Small intestine (tissue), 7 donors: ENCODE measurements around the gene SYTL1. TPM values are rescaled to one million over a fixed set of nuclear protein-coding genes. Genes with fewer than 3 reads are reported as not detected.
A peak's percentile ranks its signal among the peaks of the same experiment; 100 is the strongest.
"Not testable (repeated sequence)": the region's sequence is repeated elsewhere in the genome, so short reads cannot be mapped to it uniquely, and the experiment has no call there.

Source experiments
- DNase-seq, 2 donors: peaks; one replicate each; pipeline versions ENCODE4 v3.0.0 to v3.0.0-alpha.2; 2013
- FAIRE-seq: peaks from 2 replicates; lab custom pipeline; 2012; peaks lifted over from hg19 to GRCh38; lab: Jason Lieb, UNC
- H3K27ac ChIP-seq, 3 donors: one replicate each; pipeline ENCODE4 v1.5.1; 2013; ENCODE audit warnings: low read length in 2 of 3, mild to moderate bottlenecking in 2 of 3, control low read depth in 1 of 3, inconsistent platforms in 1 of 3, low read depth in 1 of 3, moderate library complexity in 1 of 3
- H3K27me3 ChIP-seq, 3 donors: one replicate each; pipeline ENCODE4 v1.6.1; 2013; ENCODE audit warnings: low read length in 3 of 3, inconsistent platforms in 1 of 3; ENCODE audit not compliant: control insufficient read depth in 3 of 3, insufficient read depth in 3 of 3
- H3K36me3 ChIP-seq, 3 donors: one replicate each; pipeline ENCODE4 v1.6.1; 2013; ENCODE audit warnings: low read length in 3 of 3, inconsistent platforms in 1 of 3, low read depth in 1 of 3, mild to moderate bottlenecking in 1 of 3, moderate library complexity in 1 of 3; ENCODE audit not compliant: control insufficient read depth in 3 of 3, insufficient read depth in 2 of 3
- H3K4me1 ChIP-seq, 3 donors: one replicate each; pipeline ENCODE4 v1.6.1; 2013; ENCODE audit warnings: low read length in 2 of 3, inconsistent platforms in 1 of 3, low read depth in 1 of 3, mild to moderate bottlenecking in 1 of 3, moderate library complexity in 1 of 3; ENCODE audit not compliant: control insufficient read depth in 3 of 3, insufficient read depth in 2 of 3
- H3K4me3 ChIP-seq, 3 donors: one replicate each; pipeline ENCODE4 v1.5.1; 2013; ENCODE audit warnings: low read length in 3 of 3, control low read depth in 1 of 3, inconsistent platforms in 1 of 3, low read depth in 1 of 3, mild to moderate bottlenecking in 1 of 3, moderate library complexity in 1 of 3
- H3K9me3 ChIP-seq, 2 donors: one replicate each; pipeline ENCODE4 v1.6.1; 2013; ENCODE audit warnings: low read depth in 1 of 2, low read length in 1 of 2; ENCODE audit not compliant: control insufficient read depth in 2 of 2, insufficient read depth in 1 of 2
- WGBS, 3 donors: extraction: QIAGEN DNeasy Blood & Tissue Kit; methylation state at CpG; one replicate each; pipeline ENCODE4 v1.1.7; 2013; 5-methylcytosine and 5-hydroxymethylcytosine counted together
- polyA plus RNA-seq, 4 donors: library from polyadenylated mRNA; stranded (reverse) in 3 of 4; unstranded in 1 of 4; fragments of 200-250 nt in 3 of 4; fragments of 120-200 nt in 1 of 4; gene quantifications; one replicate each; pipeline versions ENCODE4 v1.2.1 to v1.2.3, GENCODE V29; 2013
- donor health status: healthy with polysubstance abuse.
- donor health status: control.
- donor health status: control.
- donor health status: Bipolar disorder and iron deficiency.
- donor health status: healthy.

The SYTL1 gene
- polyA plus RNA-seq, 4 donors = 2.5 to 24.1 (median 7.3) TPM

- not testable (repeated sequence) for DNase-seq, H3K4me3 ChIP-seq, H3K27ac ChIP-seq, FAIRE-seq, H3K9me3 ChIP-seq, H3K4me1 ChIP-seq, H3K36me3 ChIP-seq
- peaks cover 0 to 16% (median 2%) of the 10 kb centered on the region in 3 donors for H3K27me3 ChIP-seq
- 83 to 94% (median 85%) methylated on average over 3 of the region's 3 CpGs for WGBS, 3 donors
Observed at GRCh38 chr1:27384797-27385196, 43.0 kb downstream of the SYTL1 start.

DNA sequence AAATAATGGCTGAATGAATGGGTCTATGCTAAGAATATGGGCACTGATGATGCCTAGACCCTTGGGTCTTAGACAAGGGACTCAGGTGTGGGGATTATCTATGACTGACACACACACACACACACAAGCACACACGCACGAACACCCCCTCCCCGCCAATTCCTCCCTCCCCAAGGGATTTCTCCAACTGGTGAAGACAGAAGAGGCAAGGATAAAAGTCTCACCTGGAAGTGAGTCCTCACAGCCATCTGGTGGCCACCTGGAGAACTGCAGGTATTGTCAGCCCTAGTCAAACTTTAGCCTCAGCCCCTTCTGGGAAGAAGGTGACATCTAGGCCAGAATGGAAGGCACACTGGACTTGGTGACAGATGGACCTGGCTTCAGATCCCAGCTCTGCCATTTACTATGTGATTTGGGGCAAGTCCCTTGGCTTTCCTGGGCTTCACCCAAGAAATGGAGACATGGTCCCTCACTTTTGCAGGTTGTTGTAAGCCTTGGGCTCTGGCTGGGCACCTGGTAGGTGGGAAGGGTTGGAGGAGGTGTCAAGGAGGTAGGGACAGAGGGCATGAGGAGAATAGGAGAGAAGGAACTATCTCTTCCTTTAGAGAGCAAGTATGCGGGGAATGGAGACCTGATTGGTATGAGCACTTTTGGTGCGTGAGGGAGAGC, 46.6 kb downstream of the SYTL1 start:
- FAIRE-seq (no peak), DNase-seq (peak; percentile 73 to 77)
- Histone ChIP-seq H3K36me3 (no peaks in the 10 kb centered on the region), H3K4me3 (no peak overlapping the region), H3K27me3 (peaks cover 0 to 27% (median 0%) of the 10 kb centered on the region in 3 donors), H3K4me1 (peaks cover 0 to 11% (median 3%) of the 10 kb centered on the region in 3 donors), H3K27ac (peak overlapping the region in 1 of 3 donors; percentile 2), H3K9me3 (no peaks in the 10 kb centered on the region)
- WGBS, 3 donors = 39 to 47% (median 40%) methylated on average over 5 of the region's 5 CpGs

DNA sequence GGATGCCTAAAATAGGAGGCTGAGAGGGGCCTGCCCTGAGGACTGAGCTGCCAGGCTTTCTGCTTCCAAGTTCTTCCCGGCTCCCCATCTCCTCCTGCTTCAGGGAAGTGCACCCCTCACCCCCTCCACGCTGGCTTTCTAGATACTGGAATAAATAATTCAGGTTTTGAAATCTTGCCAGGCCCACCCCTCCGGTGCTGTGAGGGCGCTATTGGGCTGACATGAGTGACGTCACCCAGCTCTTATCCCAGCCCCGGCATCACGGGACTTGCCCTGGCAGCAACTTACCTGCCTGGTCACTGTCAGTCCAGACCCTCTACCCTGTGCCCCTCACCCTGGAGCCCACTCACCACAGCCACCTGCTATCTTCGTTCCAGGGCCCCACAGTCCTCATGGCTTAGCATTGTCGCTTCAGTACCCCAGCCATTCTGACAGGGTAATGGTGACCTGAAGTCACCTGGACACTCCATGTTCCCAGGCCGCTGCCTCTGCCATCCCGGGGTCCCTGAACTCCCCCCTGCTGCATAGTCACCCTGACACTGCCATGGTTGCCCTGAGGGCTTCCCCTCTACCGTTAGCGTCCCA, 49.8 kb downstream of the SYTL1 start:
- peak in 1 of 2 donors; percentile 65 for DNase-seq
- H3K4me3 ChIP-seq = peak overlapping the region in 1 of 3 donors; percentile 19
- H3K27ac ChIP-seq = peak overlapping the region in 1 of 3 donors; percentile 68
- WGBS, 3 donors = 4 to 9% (median 6%) methylated on average over 13 of the region's 13 CpGs
- H3K27me3 ChIP-seq = peaks cover 0 to 27% (median 0%) of the 10 kb centered on the region in 3 donors
- H3K36me3 ChIP-seq = no peaks in the 10 kb centered on the region
- H3K4me1 ChIP-seq = peaks cover 0 to 11% (median 3%) of the 10 kb centered on the region in 3 donors
- H3K9me3 ChIP-seq = no peaks in the 10 kb centered on the region
- FAIRE-seq = no peak

- peak; percentile 79 to 92 for DNase-seq
Observed at GRCh38 chr1:27392096-27392777, 50.4 kb downstream of the SYTL1 start, which contains the start of gene GPR3. Gene GPR3, plus strand, starts transcription at chr1:27392622. Its CDS starts 1,177 bp downstream, at chr1:27393799.

GRCh38 chr1:27392778-27393635, 51.2 kb downstream of the SYTL1 start:
- Histone ChIP-seq H3K27me3 (peaks cover 0 to 27% (median 0%) of the 10 kb centered on the region in 3 donors), H3K27ac (peak overlapping the region in 1 of 3 donors; percentile 17), H3K9me3 (no peaks in the 10 kb centered on the region), H3K36me3 (no peaks in the 10 kb centered on the region), H3K4me1 (peaks cover 0 to 11% (median 3%) of the 10 kb centered on the region in 3 donors), H3K4me3 (peak overlapping the region in 2 of 3 donors; percentile 38 to 43)
- FAIRE-seq (no peak), DNase-seq (no peak)
- 37 to 39% (median 38%) methylated on average over 30 of the region's 30 CpGs for WGBS, 3 donors

More at GRCh38 chr1:27392096-27392777, 50.4 kb downstream of the SYTL1 start, which contains the start of gene GPR3:
- FAIRE-seq = no peak
- peak within 1 kb of the TSS in 1 of 3 donors; percentile 68 for H3K27ac ChIP-seq
- peak within 1 kb of the TSS in 2 of 3 donors; percentile 38 to 43 for H3K4me3 ChIP-seq
- WGBS, 3 donors = 1 to 2% (median 1%) methylated on average over 41 to 69 of the region's 69 CpGs
- no peaks in the 10 kb centered on the region for H3K9me3 ChIP-seq
- peaks cover 0 to 27% (median 0%) of the 10 kb centered on the region in 3 donors for H3K27me3 ChIP-seq
- H3K4me1 ChIP-seq = peaks cover 0 to 11% (median 3%) of the 10 kb centered on the region in 3 donors
- H3K36me3 ChIP-seq = no peaks in the 10 kb centered on the region

DNA sequence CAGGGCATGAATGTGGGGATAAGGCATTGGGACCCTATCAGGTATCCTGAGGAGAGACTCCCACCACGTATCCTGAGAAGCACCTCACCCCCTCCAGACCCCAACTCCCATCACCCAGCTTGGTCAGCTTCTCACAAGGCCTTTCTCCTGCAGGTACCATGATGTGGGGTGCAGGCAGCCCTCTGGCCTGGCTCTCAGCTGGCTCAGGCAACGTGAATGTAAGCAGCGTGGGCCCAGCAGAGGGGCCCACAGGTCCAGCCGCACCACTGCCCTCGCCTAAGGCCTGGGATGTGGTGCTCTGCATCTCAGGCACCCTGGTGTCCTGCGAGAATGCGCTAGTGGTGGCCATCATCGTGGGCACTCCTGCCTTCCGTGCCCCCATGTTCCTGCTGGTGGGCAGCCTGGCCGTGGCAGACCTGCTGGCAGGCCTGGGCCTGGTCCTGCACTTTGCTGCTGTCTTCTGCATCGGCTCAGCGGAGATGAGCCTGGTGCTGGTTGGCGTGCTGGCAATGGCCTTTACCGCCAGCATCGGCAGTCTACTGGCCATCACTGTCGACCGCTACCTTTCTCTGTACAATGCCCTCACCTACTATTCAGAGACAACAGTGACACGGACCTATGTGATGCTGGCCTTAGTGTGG, 51.9 kb downstream of the SYTL1 start:
- no peak for DNase-seq
- no peak overlapping the region for H3K4me3 ChIP-seq
- no peak for FAIRE-seq
- H3K27me3 ChIP-seq = peaks cover 0 to 27% (median 0%) of the 10 kb centered on the region in 3 donors
- H3K4me1 ChIP-seq = peaks cover 0 to 15% (median 3%) of the 10 kb centered on the region in 3 donors
- no peaks in the 10 kb centered on the region for H3K36me3 ChIP-seq
- 92 to 95% (median 93%) methylated on average over 18 of the region's 18 CpGs for WGBS, 3 donors
- no peak overlapping the region for H3K27ac ChIP-seq
- no peaks in the 10 kb centered on the region for H3K9me3 ChIP-seq

GRCh38 chr1:27394282-27394658, 52.4 kb downstream of the SYTL1 start:
- Histone ChIP-seq H3K4me1 (peaks cover 0 to 20% (median 3%) of the 10 kb centered on the region in 3 donors), H3K27ac (no peak overlapping the region), H3K27me3 (peaks cover 0 to 27% (median 0%) of the 10 kb centered on the region in 3 donors), H3K9me3 (no peaks in the 10 kb centered on the region), H3K36me3 (no peaks in the 10 kb centered on the region), H3K4me3 (no peak overlapping the region)
- FAIRE-seq (no peak), DNase-seq (no peak)
- WGBS, 3 donors = 96 to 99% (median 98%) methylated on average over 5 to 9 of the region's 9 CpGs
